Stimulated activated CD8-positive, alpha-beta memory T cell treated with anti-CD3 and anti-CD28 coated beads, Interleukin-15, amount 100 ng/mL, for 4 hours (primary cell): ENCODE results near the gene ST8SIA1.
"Not testable (repeated sequence)": the region's sequence is repeated elsewhere in the genome, so short reads cannot be mapped to it uniquely, and the experiment has no call there.

ENCODE experiments used
- DNase-seq, 2 donors: peaks; one replicate each; pipeline ENCODE4 v3.0.0-alpha.2; 2020; ENCODE audit warnings: low read depth in 2 of 2

ST8SIA1 gene

GRCh38 chr12:22334410-22335100 lies at the start of gene ST8SIA1:
Gene ST8SIA1 (minus strand): TSS chr12:22334707. CDS start chr12:22334232, 475 bp downstream.
- no peak for DNase-seq

DNA sequence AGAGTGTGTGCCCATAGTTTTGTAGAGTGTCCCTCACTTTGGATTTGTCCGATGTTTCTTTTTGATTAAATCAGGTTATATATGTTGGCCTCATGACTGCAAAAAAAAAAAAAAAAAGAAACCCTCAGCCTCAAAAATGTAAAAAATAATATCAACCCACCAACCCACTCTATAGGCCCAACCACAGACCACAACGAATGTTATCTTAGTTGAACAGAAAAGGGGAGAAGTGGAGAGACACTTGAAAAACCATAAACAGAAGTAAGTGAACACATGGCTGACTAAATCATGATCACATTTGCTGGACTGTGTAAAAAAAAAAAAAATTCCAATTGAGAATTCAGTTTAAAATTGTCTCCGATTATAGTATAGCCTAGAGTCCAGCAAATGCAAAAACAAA lies 45.5 kb upstream of the ST8SIA1 start:
- DNase-seq, result no peak

DNA sequence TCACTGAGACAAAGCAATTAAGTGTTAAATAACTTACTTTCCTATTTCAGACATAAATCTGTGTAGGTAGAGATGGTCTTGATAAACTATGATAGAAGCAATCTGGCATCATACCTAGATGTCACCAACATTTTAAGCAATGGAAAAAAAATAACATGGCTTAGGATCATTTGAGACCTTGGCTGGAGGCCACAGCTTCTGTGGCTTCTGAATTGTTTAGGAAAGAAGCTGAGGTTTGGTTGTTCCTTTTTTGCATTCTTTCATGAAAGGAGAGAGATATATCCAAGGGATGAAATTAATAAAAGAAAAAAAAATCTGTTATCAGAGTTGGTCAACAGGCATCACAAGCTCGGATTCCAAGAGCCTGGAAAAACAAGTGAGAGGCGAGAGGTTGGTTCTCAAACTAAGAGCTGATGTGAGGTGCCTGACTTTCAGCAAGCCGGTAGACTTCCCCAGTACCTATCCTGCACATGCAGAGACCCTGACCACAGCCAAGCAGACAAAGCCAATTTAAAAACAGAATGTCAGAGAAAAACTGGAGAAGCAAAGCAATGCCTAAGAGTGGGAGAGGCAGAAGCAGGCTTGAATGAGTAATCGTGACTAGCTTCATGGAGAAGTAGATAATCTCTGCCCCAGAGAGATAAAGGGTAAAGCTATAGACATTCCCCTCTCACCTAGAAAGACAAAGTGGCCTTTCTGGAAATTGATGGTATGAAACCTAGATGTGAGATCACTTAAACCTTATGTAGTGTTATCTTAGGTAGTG lies 43.4 kb upstream of the ST8SIA1 start:
- no peak for DNase-seq

GRCh38 chr12:22376596-22377150 lies 42.2 kb upstream of the ST8SIA1 start:
- DNase-seq, result not testable (repeated sequence)

DNA sequence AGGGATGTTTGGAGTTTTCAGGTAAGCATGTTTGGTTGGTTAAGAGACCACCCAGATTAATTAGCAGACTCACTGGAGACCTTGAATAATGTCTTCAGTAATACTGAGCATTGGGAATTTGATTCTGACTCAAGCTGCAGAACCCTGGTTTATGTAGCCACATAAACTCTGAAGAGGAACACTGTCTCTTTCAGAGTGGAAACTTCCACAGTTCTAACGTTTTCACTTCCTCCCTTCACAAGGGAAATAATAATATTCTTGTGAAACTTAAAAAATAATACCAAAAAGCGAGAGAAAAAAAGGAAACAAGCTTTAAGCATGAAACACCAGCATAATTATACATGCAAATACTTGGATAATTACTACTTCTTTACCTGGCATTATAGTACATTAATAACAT lies 40.0 kb upstream of the ST8SIA1 start:
- no peak for DNase-seq

DNA sequence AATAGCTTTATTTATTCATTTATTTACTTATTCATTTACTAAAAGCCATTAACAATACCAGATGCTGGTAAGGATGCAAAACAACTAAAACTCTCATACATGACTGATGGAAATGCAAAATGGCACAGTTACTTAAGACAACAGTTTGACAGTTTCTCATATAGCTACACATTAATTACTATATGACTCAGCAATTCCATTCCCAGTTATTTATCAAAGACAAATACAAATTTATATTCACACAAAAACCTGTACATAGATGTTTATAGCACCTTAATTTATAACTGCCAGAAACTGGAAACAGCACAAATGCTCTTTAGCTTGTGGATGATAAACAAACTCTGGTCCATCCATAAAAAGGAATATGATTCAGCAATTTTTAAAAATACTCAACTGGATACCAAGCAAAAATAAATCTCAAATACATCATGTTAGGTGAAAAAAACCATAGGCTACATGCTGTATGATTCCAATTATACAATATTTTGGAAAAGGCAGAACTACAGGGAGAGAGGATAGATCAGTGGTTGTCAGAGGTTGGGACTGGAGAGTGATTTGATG lies 37.9 kb upstream of the ST8SIA1 start:
- no peak for DNase-seq

- no peak for DNase-seq
Observed at GRCh38 chr12:22366181-22366580, 31.7 kb upstream of the ST8SIA1 start.

- DNase-seq, result no peak
Observed at GRCh38 chr12:22361785-22362184, 27.3 kb upstream of the ST8SIA1 start.

- no peak for DNase-seq
Observed at GRCh38 chr12:22360774-22361173, 26.3 kb upstream of the ST8SIA1 start.

DNA sequence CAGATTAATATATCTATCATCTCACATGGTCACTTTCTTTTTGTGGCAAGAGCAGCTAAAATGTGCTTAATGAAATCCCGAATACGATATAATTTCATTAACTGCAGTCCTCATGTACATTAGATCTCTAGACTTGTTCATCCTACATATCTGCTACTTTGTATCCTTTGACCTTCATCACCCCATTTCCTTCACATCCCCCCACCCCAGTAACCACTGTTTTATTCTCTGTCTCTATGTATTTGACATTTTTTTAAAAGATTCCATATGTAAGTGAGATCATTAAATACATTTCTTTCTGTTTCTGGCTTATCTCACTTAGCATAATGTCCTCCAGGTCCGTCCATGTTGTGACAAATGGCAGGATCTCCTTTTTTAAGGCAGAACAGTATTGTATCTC lies 23.0 kb upstream of the ST8SIA1 start:
- DNase-seq, result no peak

GRCh38 chr12:22356231-22356630 lies 21.7 kb upstream of the ST8SIA1 start:
- no peak for DNase-seq

GRCh38 chr12:22355011-22355580 lies 20.6 kb upstream of the ST8SIA1 start:
- DNase-seq, result no peak

- no peak for DNase-seq
Observed at GRCh38 chr12:22353615-22354325, 19.3 kb upstream of the ST8SIA1 start.

DNA sequence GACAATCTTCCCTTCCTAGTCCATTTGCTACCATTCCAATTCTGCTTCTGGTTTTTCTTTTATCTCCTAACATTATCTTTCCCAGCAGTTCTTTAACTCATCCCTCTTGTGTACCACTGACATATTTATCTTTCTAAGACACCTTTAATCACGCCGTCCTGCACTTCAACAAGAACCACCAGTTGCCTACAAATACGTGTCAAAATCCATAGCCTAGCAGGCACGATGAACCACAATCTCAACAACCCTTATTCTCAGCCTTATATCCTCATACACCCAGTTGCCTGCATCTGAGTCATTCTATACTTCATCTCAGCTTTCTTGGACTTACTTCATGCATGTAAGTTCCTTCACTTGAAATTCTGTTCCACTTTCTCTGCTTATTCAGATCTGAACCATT lies 16.4 kb upstream of the ST8SIA1 start:
- DNase-seq, result no peak

- DNase-seq, result no peak
Observed at GRCh38 chr12:22348208-22348607, 13.7 kb upstream of the ST8SIA1 start.

DNA sequence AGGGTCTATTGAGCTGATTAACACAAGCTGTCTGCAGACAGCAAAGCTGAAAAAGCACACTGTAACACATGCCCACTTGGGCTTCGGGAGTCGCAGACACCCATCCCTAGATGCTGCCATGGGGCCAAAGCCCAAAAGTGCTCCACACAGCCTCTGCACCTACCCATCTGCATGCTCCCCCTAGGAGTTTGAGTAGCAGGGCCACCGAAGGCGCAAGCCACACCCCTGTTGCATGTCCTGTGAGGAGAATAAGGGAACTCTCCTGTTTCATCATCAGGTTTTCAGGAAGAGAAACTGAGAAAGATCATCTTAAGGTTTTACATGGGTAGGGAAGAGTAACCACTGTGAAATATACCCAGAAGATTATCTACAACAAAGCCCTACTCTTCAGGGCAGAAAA lies 5.6 kb upstream of the ST8SIA1 start:
- DNase-seq, result no peak

GRCh38 chr12:22339691-22340090 lies 5.2 kb upstream of the ST8SIA1 start:
- no peak for DNase-seq

GRCh38 chr12:22335794-22336166 lies 1.3 kb upstream of the ST8SIA1 start:
- DNase-seq, result no peak

- DNase-seq, result no peak
Observed at GRCh38 chr12:22333713-22334409, 646 bp downstream of the ST8SIA1 start.

DNA sequence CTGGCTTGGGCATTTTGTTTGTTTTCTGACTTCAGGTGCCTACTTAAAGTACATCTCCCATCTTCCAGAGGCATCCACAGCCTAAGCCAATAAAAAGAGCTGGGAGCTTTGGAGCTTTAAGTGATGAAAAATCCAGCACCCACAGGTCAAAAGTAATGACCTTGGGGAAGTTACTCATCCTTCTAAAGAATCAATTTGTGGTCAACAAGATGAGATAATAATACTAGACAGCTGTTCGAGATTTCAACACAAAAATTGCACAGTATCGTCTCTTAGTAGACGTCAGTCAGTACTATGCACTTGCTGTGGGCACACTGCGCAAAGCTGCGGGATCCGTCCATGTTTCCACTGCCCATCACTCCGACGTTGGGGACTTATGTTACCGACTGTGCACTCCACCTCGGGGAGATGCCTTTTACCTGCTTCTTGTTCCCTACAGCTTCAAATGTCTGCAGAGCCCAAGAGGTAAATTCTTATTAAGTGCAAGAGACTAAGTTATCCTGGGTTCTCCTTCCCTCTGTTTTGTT lies 1.3 kb downstream of the ST8SIA1 start:
- no peak for DNase-seq

DNA sequence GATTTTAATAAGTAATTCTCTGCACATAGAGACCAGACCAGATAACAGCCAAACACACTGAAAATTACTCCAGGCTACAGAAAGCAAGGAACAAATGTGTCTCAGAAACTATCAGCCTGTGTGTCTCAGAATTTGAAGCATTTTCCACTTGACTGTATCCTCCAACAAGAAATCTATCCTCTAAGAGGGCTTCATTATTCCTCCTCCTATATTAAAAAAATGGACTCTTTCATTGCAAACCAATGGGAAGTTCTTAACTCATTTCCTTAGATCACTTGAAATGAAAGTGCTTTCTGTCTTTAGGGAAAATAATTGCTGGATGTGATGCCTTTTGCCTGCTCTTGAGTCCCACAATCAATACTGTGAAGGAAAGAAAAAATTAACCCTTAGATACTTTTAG lies 2.3 kb downstream of the ST8SIA1 start:
- no peak for DNase-seq
